ENCODE results near the gene GPR55. TPM values are rescaled to one million over a fixed set of nuclear protein-coding genes. Genes with fewer than 3 reads are reported as not detected.

The GPR55 gene
- total RNA-seq, 1 experiment from 2014 or later: not detected

DNA sequence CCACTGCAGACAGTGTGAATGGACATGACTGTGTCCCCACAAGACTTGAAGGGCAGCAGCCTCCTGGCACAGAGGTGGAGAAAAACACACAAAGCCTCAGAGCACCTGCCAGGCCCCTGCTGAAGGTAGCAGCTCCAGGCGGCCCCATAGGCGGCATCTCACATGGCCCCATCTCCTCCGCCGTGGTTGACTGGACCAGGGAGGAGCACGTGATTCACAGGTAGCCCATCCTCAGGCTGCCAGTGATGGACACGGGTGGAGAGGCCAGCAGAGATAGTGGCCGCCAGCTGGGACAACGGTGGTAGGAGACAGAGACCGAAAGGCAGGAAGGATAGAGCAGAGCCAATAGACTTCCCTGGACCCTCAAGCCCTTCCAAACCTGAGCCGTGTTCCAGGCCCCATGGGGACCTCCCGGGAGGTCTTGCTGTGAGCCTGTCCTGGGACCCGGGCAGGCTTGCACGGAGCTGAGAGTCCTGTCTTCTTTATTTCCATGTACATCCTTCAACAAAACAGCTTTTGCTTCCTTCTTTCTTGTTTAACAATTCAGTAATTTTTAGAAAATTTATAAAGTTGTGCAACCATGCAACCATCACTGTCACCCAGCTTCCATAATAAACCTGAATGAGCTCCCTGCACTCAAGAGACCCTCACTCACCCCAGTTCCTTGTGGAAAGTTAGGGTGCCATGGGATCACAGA lies 26.9 kb downstream of the GPR55 start:
- Mint-ChIP-seq H3K27ac (ENCODE audit: unreplicated experiment) (no peak overlapping the region), H3K36me3 (ENCODE audit: insufficient read depth, unreplicated experiment) (no peaks in the 10 kb centered on the region), H3K4me1 (ENCODE audit: low read depth, unreplicated experiment) (peaks cover 9% of the 10 kb centered on the region), H3K9me3 (ENCODE audit: unreplicated experiment) (no peaks in the 10 kb centered on the region), H3K27me3 (ENCODE audit: insufficient read depth, unreplicated experiment) (no peaks in the 10 kb centered on the region), H3K4me3 (ENCODE audit: unreplicated experiment) (no peak overlapping the region)
- Histone ChIP-seq H3K4me1 (peaks cover 15% of the 10 kb centered on the region), H3K4me3 (ENCODE audit: low read depth, low read length) (no peak overlapping the region), H3K9me3 (no peaks in the 10 kb centered on the region), H3K27me3 (replicated peaks; ENCODE audit: control insufficient read depth, insufficient read depth, low read length) (no peaks in the 10 kb centered on the region), H3K36me3 (ENCODE audit: control insufficient read depth, insufficient read depth, low read length) (no peaks in the 10 kb centered on the region)
- intact Hi-C loops (cut with micrococcal nuclease; ENCODE audit: unreplicated experiment): no loop called here
- BruUV-seq (replicated peaks): no TSS peak
- TF ChIP-seq, protein P1, sequence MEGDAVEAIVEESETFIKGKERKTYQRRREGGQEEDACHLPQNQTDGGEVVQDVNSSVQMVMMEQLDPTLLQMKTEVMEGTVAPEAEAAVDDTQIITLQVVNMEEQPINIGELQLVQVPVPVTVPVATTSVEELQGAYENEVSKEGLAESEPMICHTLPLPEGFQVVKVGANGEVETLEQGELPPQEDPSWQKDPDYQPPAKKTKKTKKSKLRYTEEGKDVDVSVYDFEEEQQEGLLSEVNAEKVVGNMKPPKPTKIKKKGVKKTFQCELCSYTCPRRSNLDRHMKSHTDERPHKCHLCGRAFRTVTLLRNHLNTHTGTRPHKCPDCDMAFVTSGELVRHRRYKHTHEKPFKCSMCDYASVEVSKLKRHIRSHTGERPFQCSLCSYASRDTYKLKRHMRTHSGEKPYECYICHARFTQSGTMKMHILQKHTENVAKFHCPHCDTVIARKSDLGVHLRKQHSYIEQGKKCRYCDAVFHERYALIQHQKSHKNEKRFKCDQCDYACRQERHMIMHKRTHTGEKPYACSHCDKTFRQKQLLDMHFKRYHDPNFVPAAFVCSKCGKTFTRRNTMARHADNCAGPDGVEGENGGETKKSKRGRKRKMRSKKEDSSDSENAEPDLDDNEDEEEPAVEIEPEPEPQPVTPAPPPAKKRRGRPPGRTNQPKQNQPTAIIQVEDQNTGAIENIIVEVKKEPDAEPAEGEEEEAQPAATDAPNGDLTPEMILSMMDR (IDR thresholded peaks at IDR 0.05; ENCODE audit: insufficient read depth in 1 of 2, low read depth in 1 of 2, low read length in 1 of 2, severe bottlenecking in 1 of 2, unreplicated experiment in 1 of 2): no peak
- DNase-seq: no peak
- ChIA-PET POLR2A (no interaction called here), CTCF (no interaction called here)

GRCh38 chr2:230896346-230897115 lies 28.5 kb downstream of the GPR55 start:
- H3K27me3 ChIP-seq (replicated peaks; ENCODE audit: control insufficient read depth, insufficient read depth, low read length): no peaks in the 10 kb centered on the region
- Mint-ChIP-seq H3K9me3 (ENCODE audit: unreplicated experiment) (no peaks in the 10 kb centered on the region), H3K36me3 (ENCODE audit: insufficient read depth, unreplicated experiment) (no peaks in the 10 kb centered on the region), H3K4me1 (ENCODE audit: low read depth, unreplicated experiment) (peaks cover 9% of the 10 kb centered on the region), H3K27me3 (ENCODE audit: insufficient read depth, unreplicated experiment) (no peaks in the 10 kb centered on the region), H3K27ac (ENCODE audit: unreplicated experiment) (peak overlapping the region; percentile 69), H3K4me3 (ENCODE audit: unreplicated experiment) (no peak overlapping the region)
- no peak overlapping the region for H3K4me3 ChIP-seq (ENCODE audit: low read depth, low read length)
- H3K4me1 ChIP-seq: peaks cover 15% of the 10 kb centered on the region
- POLR2A ChIA-PET: interaction anchor here (1.1 kb wide), 1 partner anchor 26 kb away, joined by 13 read pairs; no protein-coding TSS in a partner anchor
- H3K9me3 ChIP-seq: no peaks in the 10 kb centered on the region
- intact Hi-C loops (cut with micrococcal nuclease; ENCODE audit: unreplicated experiment): no loop called here
- CTCF ChIA-PET: no interaction called here
- no peak for DNase-seq
- no peaks in the 10 kb centered on the region for H3K36me3 ChIP-seq (ENCODE audit: control insufficient read depth, insufficient read depth, low read length)
- no TSS peak for BruUV-seq (replicated peaks)
- TF ChIP-seq, protein P1 (IDR thresholded peaks at IDR 0.05; ENCODE audit: insufficient read depth in 1 of 2, low read depth in 1 of 2, low read length in 1 of 2, severe bottlenecking in 1 of 2, unreplicated experiment in 1 of 2): no peak

DNA sequence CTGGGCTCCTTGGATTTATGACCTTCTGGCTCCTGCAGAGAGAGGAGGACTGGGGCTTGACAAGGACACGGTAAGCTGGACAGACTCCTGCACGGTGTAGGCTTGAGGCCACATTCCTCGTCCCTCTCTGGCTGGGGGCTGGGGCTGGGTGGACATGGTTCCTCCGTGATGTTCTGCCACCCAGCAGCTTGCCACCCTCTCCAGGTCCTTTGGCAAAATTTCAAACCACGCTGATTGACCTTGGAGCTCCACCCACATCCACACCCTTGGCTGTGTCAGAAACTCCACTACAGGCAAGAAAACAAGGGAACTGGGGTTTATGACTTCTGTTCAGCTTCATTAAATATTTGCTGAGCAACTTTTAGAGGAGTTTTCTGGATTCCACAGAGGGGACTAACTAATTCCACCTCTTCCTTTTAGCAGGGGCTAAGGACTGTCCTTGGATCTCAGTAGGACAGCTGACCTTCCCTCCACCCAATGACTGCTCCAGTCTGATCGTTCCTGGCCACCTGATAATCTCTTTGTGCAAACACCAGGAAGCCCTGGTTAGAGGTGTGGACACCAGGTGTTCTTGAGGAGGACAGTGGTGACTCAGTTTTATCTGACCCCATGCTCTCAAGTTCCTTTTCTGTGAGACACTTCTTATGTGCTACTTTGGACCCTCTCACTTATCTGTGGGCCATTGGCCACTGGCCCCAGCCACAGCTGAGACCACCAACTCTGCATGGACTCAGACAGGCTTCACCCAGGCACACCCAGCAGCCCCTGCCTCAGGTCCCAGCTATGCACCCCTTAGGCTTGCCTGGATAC lies 29.3 kb downstream of the GPR55 start:
- Mint-ChIP-seq H3K4me3 (ENCODE audit: unreplicated experiment) (peak overlapping the region; percentile 50), H3K36me3 (ENCODE audit: insufficient read depth, unreplicated experiment) (no peaks in the 10 kb centered on the region), H3K4me1 (ENCODE audit: low read depth, unreplicated experiment) (peaks cover 9% of the 10 kb centered on the region), H3K27me3 (ENCODE audit: insufficient read depth, unreplicated experiment) (no peaks in the 10 kb centered on the region), H3K9me3 (ENCODE audit: unreplicated experiment) (no peaks in the 10 kb centered on the region), H3K27ac (ENCODE audit: unreplicated experiment) (peak overlapping the region; percentile 69)
- no peaks in the 10 kb centered on the region for H3K36me3 ChIP-seq (ENCODE audit: control insufficient read depth, insufficient read depth, low read length)
- peak; percentile 65 to 78 for DNase-seq
- no TSS peak for BruUV-seq (replicated peaks)
- no peak overlapping the region for H3K4me3 ChIP-seq (ENCODE audit: low read depth, low read length)
- TF ChIP-seq, protein P1 (IDR thresholded peaks at IDR 0.05; ENCODE audit: insufficient read depth in 1 of 2, low read depth in 1 of 2, low read length in 1 of 2, severe bottlenecking in 1 of 2, unreplicated experiment in 1 of 2): no peak
- CTCF ChIA-PET: no interaction called here
- H3K27me3 ChIP-seq (replicated peaks; ENCODE audit: control insufficient read depth, insufficient read depth, low read length): no peaks in the 10 kb centered on the region
- POLR2A ChIA-PET: interaction anchor here (0.7 to 1.1 kb wide), 2 partner anchors 25 to 100 kb away, joined by 3 to 13 read pairs; partner anchors contain the start of gene SPATA3
- intact Hi-C loops (cut with micrococcal nuclease; ENCODE audit: unreplicated experiment): loop anchor here (1.0 kb wide), 1 partner anchor 24 kb away; no protein-coding TSS in a partner anchor
- peaks cover 15% of the 10 kb centered on the region for H3K4me1 ChIP-seq
- H3K9me3 ChIP-seq: no peaks in the 10 kb centered on the region
